Endodermal cell (in vitro differentiated cells): ENCODE data around the gene MYO5B. TPM values are rescaled to one million over a fixed set of nuclear protein-coding genes. Genes with fewer than 3 reads are reported as not detected.

ENCODE experiments used
- DNase-seq: peaks from one replicate; pipeline ENCODE4 v3.0.0-alpha.2; 2017
- H3K27ac ChIP-seq: 2 replicates; pipeline ENCODE4 v1.5.1; 2013; ENCODE audit warnings: mild to moderate bottlenecking, low read depth, low read length, moderate library complexity
- H3K27me3 ChIP-seq: 2 replicates; pipeline ENCODE4 v1.6.1; 2013; ENCODE audit warnings: mild to moderate bottlenecking, low read length, moderate library complexity; ENCODE audit not compliant: insufficient read depth, control insufficient read depth, poor library complexity, severe bottlenecking
- H3K36me3 ChIP-seq: 2 replicates; pipeline ENCODE4 v1.7.0; 2013; ENCODE audit warnings: mild to moderate bottlenecking, low read length, moderate library complexity; ENCODE audit not compliant: control insufficient read depth, insufficient read depth
- H3K4me1 ChIP-seq: one replicate; pipeline ENCODE4 v1.7.0; 2013; ENCODE audit warnings: low read length; ENCODE audit not compliant: control insufficient read depth, insufficient read depth
- H3K4me3 ChIP-seq: 2 replicates; pipeline ENCODE4 v1.5.1; 2013; ENCODE audit warnings: mild to moderate bottlenecking, low read length, moderate library complexity
- H3K9ac ChIP-seq: 2 replicates; pipeline ENCODE4 v1.6.1; 2013; ENCODE audit warnings: mild to moderate bottlenecking, low read length, moderate library complexity; ENCODE audit not compliant: poor library complexity, severe bottlenecking; ENCODE audit errors: extremely low read depth
- H3K9me3 ChIP-seq: 2 replicates; pipeline ENCODE4 v1.6.1; 2013; ENCODE audit warnings: mild to moderate bottlenecking, low read length, moderate library complexity; ENCODE audit not compliant: control insufficient read depth
- H3K27ac Mint-ChIP-seq: 2 replicates; pipeline ENCODE4 v1.8.0; 2020; ENCODE audit warnings: mixed read lengths
- H3K27me3 Mint-ChIP-seq: 2 replicates; pipeline ENCODE4 v1.8.0; 2021; ENCODE audit warnings: mild to moderate bottlenecking, mixed read lengths; ENCODE audit not compliant: insufficient read depth
- H3K36me3 Mint-ChIP-seq: 2 replicates; pipeline ENCODE4 v1.8.0; 2020; ENCODE audit warnings: low read depth, mixed read lengths
- H3K4me1 Mint-ChIP-seq: 2 replicates; pipeline ENCODE4 v1.8.0; 2020; ENCODE audit warnings: mixed read lengths
- H3K4me3 Mint-ChIP-seq: 2 replicates; pipeline ENCODE4 v1.8.0; 2020; ENCODE audit warnings: mild to moderate bottlenecking, moderate library complexity, mixed read lengths
- H3K9me3 Mint-ChIP-seq: 2 replicates; pipeline ENCODE4 v1.8.0; 2020; ENCODE audit warnings: mild to moderate bottlenecking, mixed read lengths
- CTCF ChIP-seq: fragments of 200-600 bp; sonication (generic); conservative IDR thresholded peaks from 2 replicates; pipeline ENCODE4 v1.5.0; 2021; ENCODE audit warnings: antibody characterized with exemption, mild to moderate bottlenecking
- WGBS, 2 experiments: methylation state at CpG; one replicate each; pipeline versions ENCODE4 v1.1.5 to v1.1.7; 2013; ENCODE audit warnings: missing lambda C conversion rate in 2 of 2, mixed read lengths in 1 of 2; ENCODE audit not compliant: insufficient coverage in 1 of 2, insufficient read length in 1 of 2; 5-methylcytosine and 5-hydroxymethylcytosine counted together
- total RNA-seq, 2 donors: library from RNA; stranded (reverse); fragmentation: NEBNext Ultra II Directional in 1 of 2; extraction: Animal tissue kit (Norgen Biotek cat#: 25700) in 1 of 2; gene quantifications; 2 replicates in 1 of 2; 3 replicates in 1 of 2; pipeline ENCODE4 v1.2.1, GENCODE V29; 2021

The MYO5B gene
- total RNA-seq, 2 donors from 2014 or later = 12.2 to 16.8 TPM

GRCh38 chr18:49973592-49973991 is 221.4 kb downstream of the MYO5B start:
- H3K4me1 Mint-ChIP-seq = peaks cover 16% of the 10 kb centered on the region
- TF ChIP-seq CTCF = no peak

GRCh38 chr18:49972535-49972934 is 222.4 kb downstream of the MYO5B start:
- Histone ChIP-seq H3K4me3 (no peak overlapping the region), H3K36me3 (no peaks in the 10 kb centered on the region), H3K27me3 (no peaks in the 10 kb centered on the region), H3K4me1 (peaks cover 8% of the 10 kb centered on the region), H3K9me3 (no peaks in the 10 kb centered on the region), H3K27ac (no peak overlapping the region), H3K9ac (no peak overlapping the region)
- 90 to 94% methylated on average over 3 of the region's 3 CpGs for WGBS, 2 experiments
- Mint-ChIP-seq H3K4me1 (peaks cover 21% of the 10 kb centered on the region), H3K4me3 (no peak overlapping the region), H3K9me3 (no peaks in the 10 kb centered on the region), H3K27me3 (no peaks in the 10 kb centered on the region), H3K36me3 (no peaks in the 10 kb centered on the region), H3K27ac (no peak overlapping the region)
- no peak for DNase-seq
- TF ChIP-seq CTCF = no peak

More at GRCh38 chr18:49973592-49973991, 221.4 kb downstream of the MYO5B start:
- WGBS, 2 experiments = 89 to 94% methylated on average over 2 to 3 of the region's 3 CpGs
- H3K9ac ChIP-seq = no peak overlapping the region
- H3K27me3 Mint-ChIP-seq = no peaks in the 10 kb centered on the region
- no peaks in the 10 kb centered on the region for H3K27me3 ChIP-seq
- H3K27ac Mint-ChIP-seq = no peak overlapping the region
- H3K9me3 Mint-ChIP-seq = no peaks in the 10 kb centered on the region
- no peak overlapping the region for H3K4me3 Mint-ChIP-seq
- no peak for DNase-seq
- H3K27ac ChIP-seq = no peak overlapping the region
- no peaks in the 10 kb centered on the region for H3K9me3 ChIP-seq
- no peaks in the 10 kb centered on the region for H3K36me3 ChIP-seq
- H3K4me1 ChIP-seq = peaks cover 8% of the 10 kb centered on the region
- no peaks in the 10 kb centered on the region for H3K36me3 Mint-ChIP-seq
- H3K4me3 ChIP-seq = no peak overlapping the region

GRCh38 chr18:49971462-49971861 is 223.5 kb downstream of the MYO5B start:
- H3K27me3 ChIP-seq = no peaks in the 10 kb centered on the region
- H3K4me3 Mint-ChIP-seq = no peak overlapping the region
- no peak overlapping the region for H3K4me3 ChIP-seq
- 81% methylated on average over 1 of the region's 1 CpG; no CpG with 5 or more reads in 1 of the 2 experiments for WGBS, 2 experiments
- H3K9ac ChIP-seq = no peak overlapping the region
- H3K27ac Mint-ChIP-seq = no peak overlapping the region
- no peaks in the 10 kb centered on the region for H3K27me3 Mint-ChIP-seq
- no peaks in the 10 kb centered on the region for H3K9me3 ChIP-seq
- no peak for TF ChIP-seq CTCF
- no peaks in the 10 kb centered on the region for H3K36me3 ChIP-seq
- no peaks in the 10 kb centered on the region for H3K9me3 Mint-ChIP-seq
- DNase-seq = no peak
- H3K4me1 Mint-ChIP-seq = peaks cover 31% of the 10 kb centered on the region
- no peak overlapping the region for H3K27ac ChIP-seq
- H3K4me1 ChIP-seq = peaks cover 17% of the 10 kb centered on the region
- H3K36me3 Mint-ChIP-seq = no peaks in the 10 kb centered on the region
